ENCODE results near the gene REEP6. TPM values are rescaled to one million over a fixed set of nuclear protein-coding genes. Genes with fewer than 3 reads are reported as not detected.
A peak's percentile ranks its signal among the peaks of the same experiment; 100 is the strongest.
"Not testable (repeated sequence)": the region's sequence is repeated elsewhere in the genome, so short reads cannot be mapped to it uniquely, and the experiment has no call there.

The REEP6 gene
- polyA plus RNA-seq, 6 donors from 2014 or later, result 0.72 to 1.4 (median 0.90) TPM

- Mint-ChIP-seq H3K36me3 (no peaks in the 10 kb centered on the region), H3K27me3 (peaks cover 13 to 47% (median 29%) of the 10 kb centered on the region in 3 donors), H3K9me3 (no peaks in the 10 kb centered on the region)
These were observed 44.0 kb downstream of the REEP6 start for GRCh38 chr19:1534972-1535371.

GRCh38 chr19:1535699-1536098 lies 44.7 kb downstream of the REEP6 start:
- ATAC-seq (ENCODE audit: low read depth in 2 of 2); H3K4me1 Mint-ChIP-seq; DNase-seq; H3K27ac Mint-ChIP-seq; H3K9me3 Mint-ChIP-seq; H3K36me3 Mint-ChIP-seq: not testable (repeated sequence)
- Mint-ChIP-seq H3K4me3 (peak overlapping the region in 1 of 8 donors; percentile 20), H3K27me3 (peaks cover 9 to 49% (median 32%) of the 10 kb centered on the region in 3 donors)

More at GRCh38 chr19:1534972-1535371, 44.0 kb downstream of the REEP6 start:
- DNase-seq, result no peak
- H3K4me1 Mint-ChIP-seq, result no peaks in the 10 kb centered on the region
- no peak for ATAC-seq (ENCODE audit: low read depth in 2 of 2)
- no peak overlapping the region for H3K27ac Mint-ChIP-seq
- H3K4me3 Mint-ChIP-seq, result no peak overlapping the region

GRCh38 chr19:1538978-1539377 lies 48.0 kb downstream of the REEP6 start:
- H3K4me3 Mint-ChIP-seq, result no peak overlapping the region
- no peaks in the 10 kb centered on the region for H3K4me1 Mint-ChIP-seq
- ATAC-seq (ENCODE audit: low read depth in 2 of 2) (no peak), DNase-seq (no peak)
- H3K27me3 Mint-ChIP-seq, result peaks cover 11 to 48% (median 30%) of the 10 kb centered on the region in 3 donors
- no peaks in the 10 kb centered on the region for H3K36me3 Mint-ChIP-seq
- no peaks in the 10 kb centered on the region for H3K9me3 Mint-ChIP-seq
- no peak overlapping the region for H3K27ac Mint-ChIP-seq

- not testable (repeated sequence) for H3K9me3 Mint-ChIP-seq; ATAC-seq (ENCODE audit: low read depth in 2 of 2); H3K27ac Mint-ChIP-seq; DNase-seq; H3K4me3 Mint-ChIP-seq; H3K36me3 Mint-ChIP-seq; H3K4me1 Mint-ChIP-seq
- H3K27me3 Mint-ChIP-seq, result peaks cover 13 to 53% (median 30%) of the 10 kb centered on the region in 3 donors
These were observed 48.8 kb downstream of the REEP6 start for GRCh38 chr19:1539749-1540148.

- H3K27ac Mint-ChIP-seq, result no peak overlapping the region
These were observed 49.5 kb downstream of the REEP6 start for GRCh38 chr19:1540365-1540925.

More at GRCh38 chr19:1540365-1540925, 49.5 kb downstream of the REEP6 start:
- Mint-ChIP-seq H3K9me3 (no peaks in the 10 kb centered on the region), H3K4me1 (no peaks in the 10 kb centered on the region), H3K27me3 (peaks cover 10 to 48% (median 25%) of the 10 kb centered on the region in 3 donors), H3K4me3 (no peak overlapping the region), H3K36me3 (no peaks in the 10 kb centered on the region)
- no peak for DNase-seq
- no peak for ATAC-seq (ENCODE audit: low read depth in 2 of 2)

Other genes starting within 250 kb of the REEP6 start
- gene ATP5F1D, start 249.4 kb upstream of the REEP6 start, polyA plus RNA-seq (ENCODE audit: low read depth in 6 of 6), result 100 to 1,000 TPM; 132 to 222 (median 199) TPM
- gene MIDN, start 242.6 kb upstream of the REEP6 start, polyA plus RNA-seq (ENCODE audit: low read depth in 6 of 6), result 1 to 10 TPM in 5 of 6 donors, under 1 TPM in 1; 0.78 to 5.5 (median 2.7) TPM
- 100 to 1,000 TPM; 253 to 449 (median 334) TPM for gene CIRBP, start 221.8 kb upstream of the REEP6 start, polyA plus RNA-seq (ENCODE audit: low read depth in 6 of 6)
- 10 to 100 TPM; 48.9 to 80.0 (median 64.7) TPM for gene FAM174C, start 215.7 kb upstream of the REEP6 start, polyA plus RNA-seq (ENCODE audit: low read depth in 6 of 6)
- gene EFNA2, start 205.3 kb upstream of the REEP6 start, polyA plus RNA-seq (ENCODE audit: low read depth in 6 of 6), result not detected
- gene NDUFS7, start 107.3 kb upstream of the REEP6 start, polyA plus RNA-seq (ENCODE audit: low read depth in 6 of 6), result 100 to 1,000 TPM; 201 to 230 (median 209) TPM
- 10 to 100 TPM; 14.4 to 24.6 (median 15.7) TPM for gene GAMT, start 89.6 kb upstream of the REEP6 start, polyA plus RNA-seq (ENCODE audit: low read depth in 6 of 6)
- gene DAZAP1, start 83.6 kb upstream of the REEP6 start, polyA plus RNA-seq (ENCODE audit: low read depth in 6 of 6), result 1 to 10 TPM; 3.6 to 7.5 (median 6.2) TPM
- 1,000 to 10,000 TPM; 2,496 to 3,315 (median 3,022) TPM for gene RPS15, start 52.8 kb upstream of the REEP6 start, polyA plus RNA-seq (ENCODE audit: low read depth in 6 of 6)
- under 1 TPM in 1 of 6 donors, not detected in 5; 0.03 TPM for gene APC2, start 41.1 kb upstream of the REEP6 start, polyA plus RNA-seq (ENCODE audit: low read depth in 6 of 6)
- 10 to 100 TPM; 39.0 to 78.2 (median 46.9) TPM for gene C19orf25, start 12.0 kb upstream of the REEP6 start, polyA plus RNA-seq (ENCODE audit: low read depth in 6 of 6)
- gene PCSK4, start 831 bp upstream of the REEP6 start, polyA plus RNA-seq (ENCODE audit: low read depth in 6 of 6), result under 1 TPM in 1 of 6 donors, not detected in 5; 0.09 TPM
- gene ADAMTSL5, start 21.8 kb downstream of the REEP6 start, polyA plus RNA-seq (ENCODE audit: low read depth in 6 of 6), result not detected
- not detected for gene PLK5, start 32.9 kb downstream of the REEP6 start, polyA plus RNA-seq (ENCODE audit: low read depth in 6 of 6)
- not detected for gene MEX3D, start 77.1 kb downstream of the REEP6 start, polyA plus RNA-seq (ENCODE audit: low read depth in 6 of 6)
- gene MBD3, start 101.7 kb downstream of the REEP6 start, polyA plus RNA-seq (ENCODE audit: low read depth in 6 of 6), result 10 to 100 TPM in 4 of 6 donors, 1 to 10 TPM in 2; 7.7 to 24.4 (median 12.9) TPM
- gene UQCR11, start 114.3 kb downstream of the REEP6 start, polyA plus RNA-seq (ENCODE audit: low read depth in 6 of 6), result 100 to 1,000 TPM; 358 to 546 (median 438) TPM
- 10 to 100 TPM; 17.5 to 45.6 (median 24.8) TPM for gene TCF3, start 161.4 kb downstream of the REEP6 start, polyA plus RNA-seq (ENCODE audit: low read depth in 6 of 6)

Measured in naive B cell (primary cell).